Ishikawa (cell line): ENCODE results near the gene ERC1.

Source experiments
- CEBPB ChIP-seq: IDR thresholded peaks from 2 replicates; pipeline ENCODE4 v1.6.1; 2012
- CREB1 ChIP-seq: IDR thresholded peaks from 2 replicates; pipeline ENCODE4 v1.6.1; 2012; ENCODE audit warnings: low read depth
- EGR1 ChIP-seq: IDR thresholded peaks from 2 replicates; pipeline ENCODE4 v1.6.1; 2012
- EP300 ChIP-seq: IDR thresholded peaks from 2 replicates; pipeline ENCODE4 v1.6.1; 2012; ENCODE audit warnings: borderline replicate concordance
- FOXM1 ChIP-seq: IDR thresholded peaks from 2 replicates; pipeline ENCODE4 v1.6.1; 2012; ENCODE audit warnings: low read depth, borderline replicate concordance
- MAX ChIP-seq: IDR thresholded peaks from 2 replicates; pipeline ENCODE4 v1.6.1; 2012
- NFIC ChIP-seq: IDR thresholded peaks from 2 replicates; pipeline ENCODE4 v1.6.1; 2012
- RAD21 ChIP-seq: IDR thresholded peaks from 2 replicates; pipeline ENCODE4 v1.6.1; 2012; ENCODE audit warnings: low read depth
- REST ChIP-seq: IDR thresholded peaks from 2 replicates; pipeline ENCODE4 v1.6.1; 2012; ENCODE audit warnings: low read depth, mild to moderate bottlenecking
- TAF1 ChIP-seq: IDR thresholded peaks from 2 replicates; pipeline ENCODE4 v1.6.1; 2012; ENCODE audit warnings: low read depth, mild to moderate bottlenecking
- TCF12 ChIP-seq: IDR thresholded peaks from 2 replicates; pipeline ENCODE4 v1.6.1; 2012; ENCODE audit warnings: low read depth
- TEAD4 ChIP-seq: IDR thresholded peaks from 2 replicates; pipeline ENCODE4 v1.6.1; 2012
- USF1 ChIP-seq: IDR thresholded peaks from 2 replicates; pipeline ENCODE4 v1.6.1; 2012
- YY1 ChIP-seq: IDR thresholded peaks from 2 replicates; pipeline ENCODE4 v1.6.1; 2012; ENCODE audit warnings: low read depth
- ZBTB7A ChIP-seq: IDR thresholded peaks from 2 replicates; pipeline ENCODE4 v1.6.1; 2012; ENCODE audit warnings: low read depth

ERC1 gene

GRCh38 chr12:968545-968944 is 22.5 kb upstream of the ERC1 start:
- TF ChIP-seq CREB1 (no peak), CEBPB (no peak), TEAD4 (no peak), FOXM1 (no peak), USF1 (no peak), YY1 (no peak), EGR1 (no peak), TCF12 (no peak)

- TF ChIP-seq TEAD4, result no peak
- no peak for TF ChIP-seq YY1
- TF ChIP-seq ZBTB7A, result no peak
- TF ChIP-seq EGR1, result no peak
- TF ChIP-seq EP300, result no peak
- no peak for TF ChIP-seq USF1
- TF ChIP-seq NFIC, result no peak
- no peak for TF ChIP-seq MAX
- no peak for TF ChIP-seq FOXM1
- TF ChIP-seq CREB1, result no peak
- no peak for TF ChIP-seq CEBPB
- no peak for TF ChIP-seq RAD21
- no peak for TF ChIP-seq TCF12
- TF ChIP-seq TAF1, result no peak
- TF ChIP-seq REST, result no peak
Measured at GRCh38 chr12:969821-970220, 21.2 kb upstream of the ERC1 start.

- TF ChIP-seq CEBPB (no peak), EP300 (no peak), YY1 (no peak), USF1 (no peak), EGR1 (no peak), FOXM1 (no peak), TAF1 (no peak), MAX (no peak), NFIC (no peak), TCF12 (no peak), REST (no peak), CREB1 (no peak), ZBTB7A (no peak), RAD21 (no peak), TEAD4 (no peak)
Measured at GRCh38 chr12:971991-972390, 19.0 kb upstream of the ERC1 start.

GRCh38 chr12:974271-974862 is 16.7 kb upstream of the ERC1 start:
- TF ChIP-seq EGR1 (no peak), TAF1 (no peak), TEAD4 (no peak), REST (no peak), MAX (no peak)

- TF ChIP-seq TEAD4 (no peak), TAF1 (no peak), ZBTB7A (no peak), REST (no peak), EGR1 (no peak), USF1 (no peak), NFIC (no peak), YY1 (no peak), FOXM1 (no peak), CEBPB (no peak), CREB1 (no peak), MAX (no peak), RAD21 (no peak)
Measured at GRCh38 chr12:976644-977043, 14.4 kb upstream of the ERC1 start.
